Progenitor cell of endocrine pancreas (in vitro differentiated cells): ENCODE data around the gene RBM10. TPM values are rescaled to one million over a fixed set of nuclear protein-coding genes. Genes with fewer than 3 reads are reported as not detected.

ENCODE experiments used
- DNase-seq: peaks from one replicate; pipeline ENCODE4 v3.0.0; 2021; ENCODE audit warnings: low spot score; ENCODE audit not compliant: unreplicated experiment
- H3K27ac Mint-ChIP-seq: 2 replicates; pipeline ENCODE4 v1.8.0; 2021; ENCODE audit warnings: mild to moderate bottlenecking, moderate library complexity, mixed read lengths
- H3K27me3 Mint-ChIP-seq: 2 replicates; pipeline ENCODE4 v1.8.0; 2021; ENCODE audit warnings: mixed read lengths
- H3K36me3 Mint-ChIP-seq: 2 replicates; pipeline ENCODE4 v1.8.0; 2022; ENCODE audit warnings: mixed read lengths; ENCODE audit not compliant: insufficient read depth
- H3K4me1 Mint-ChIP-seq: 2 replicates; pipeline ENCODE4 v1.8.0; 2021; ENCODE audit warnings: low read depth, mixed read lengths
- H3K4me3 Mint-ChIP-seq: 2 replicates; pipeline ENCODE4 v1.8.0; 2021; ENCODE audit warnings: low read depth, mild to moderate bottlenecking, moderate library complexity, mixed read lengths
- H3K9me3 Mint-ChIP-seq: 2 replicates; pipeline ENCODE4 v1.8.0; 2021; ENCODE audit warnings: low read depth, mixed read lengths
- total RNA-seq: library from RNA; stranded (reverse); gene quantifications from 2 replicates; pipeline ENCODE4 v1.2.1, GENCODE V29; 2021
- TF ChIP-seq, protein P1 (sequence below): fragments of 200-600 bp; sonication (generic); IDR thresholded peaks from one replicate; pipeline ENCODE4 v1.5.0; 2021; ENCODE audit warnings: antibody characterized with exemption, mild to moderate bottlenecking; ENCODE audit not compliant: unreplicated experiment

Gene RBM10
- total RNA-seq, 1 donor from 2014 or later = 68.2 TPM

DNA sequence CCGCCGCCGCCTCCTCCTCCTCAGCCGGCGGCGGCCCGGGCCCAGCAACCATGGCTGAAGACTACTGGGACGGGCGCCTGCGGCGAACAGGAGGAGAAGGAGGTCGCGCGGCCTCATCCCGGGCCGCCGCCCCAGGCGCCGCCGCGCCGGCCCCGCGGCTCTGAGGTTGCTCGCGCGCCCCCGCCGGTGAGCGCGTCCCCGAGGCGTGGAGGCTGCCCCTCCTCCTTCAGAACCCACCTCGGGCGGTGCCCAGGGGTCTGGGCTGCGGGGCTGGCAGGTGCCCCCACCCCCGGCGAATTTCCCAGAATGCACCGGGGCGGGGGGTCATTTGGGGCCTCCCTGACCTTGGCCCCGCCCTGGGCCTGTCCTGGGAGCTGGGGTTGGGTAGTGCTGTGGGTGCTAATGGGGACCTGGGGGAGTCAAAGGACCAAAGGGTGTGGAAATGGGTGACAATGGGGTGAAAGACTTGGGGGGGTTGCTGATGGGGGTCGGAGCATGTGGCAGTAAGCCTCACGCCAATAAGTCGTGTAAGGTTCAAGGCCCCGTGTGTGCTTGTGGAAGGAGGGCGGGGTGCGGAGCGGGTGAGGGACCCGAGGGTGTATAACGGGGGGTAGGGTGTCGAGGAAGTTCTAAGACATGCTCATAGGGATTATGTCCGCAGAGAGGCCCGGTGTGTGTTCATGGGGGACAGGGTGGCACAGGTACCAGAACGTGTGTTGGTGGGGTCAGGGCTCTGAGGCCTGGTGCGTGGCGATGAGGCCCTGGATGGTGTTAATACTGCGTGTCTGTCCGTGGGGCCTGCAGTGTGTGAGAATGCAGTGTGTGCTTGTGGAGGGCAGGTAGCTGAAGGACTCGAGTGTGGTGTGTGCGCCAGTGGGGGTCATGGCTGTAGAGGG, 74.1 kb downstream of the RBM10 start:
- Mint-ChIP-seq H3K9me3 (no peaks in the 10 kb centered on the region), H3K4me1 (peaks cover 35% of the 10 kb centered on the region), H3K36me3 (peaks cover 25% of the 10 kb centered on the region), H3K4me3 (peak overlapping the region; percentile 97), H3K27ac (peak overlapping the region; percentile 96), H3K27me3 (no peaks in the 10 kb centered on the region)
- TF ChIP-seq, protein P1, sequence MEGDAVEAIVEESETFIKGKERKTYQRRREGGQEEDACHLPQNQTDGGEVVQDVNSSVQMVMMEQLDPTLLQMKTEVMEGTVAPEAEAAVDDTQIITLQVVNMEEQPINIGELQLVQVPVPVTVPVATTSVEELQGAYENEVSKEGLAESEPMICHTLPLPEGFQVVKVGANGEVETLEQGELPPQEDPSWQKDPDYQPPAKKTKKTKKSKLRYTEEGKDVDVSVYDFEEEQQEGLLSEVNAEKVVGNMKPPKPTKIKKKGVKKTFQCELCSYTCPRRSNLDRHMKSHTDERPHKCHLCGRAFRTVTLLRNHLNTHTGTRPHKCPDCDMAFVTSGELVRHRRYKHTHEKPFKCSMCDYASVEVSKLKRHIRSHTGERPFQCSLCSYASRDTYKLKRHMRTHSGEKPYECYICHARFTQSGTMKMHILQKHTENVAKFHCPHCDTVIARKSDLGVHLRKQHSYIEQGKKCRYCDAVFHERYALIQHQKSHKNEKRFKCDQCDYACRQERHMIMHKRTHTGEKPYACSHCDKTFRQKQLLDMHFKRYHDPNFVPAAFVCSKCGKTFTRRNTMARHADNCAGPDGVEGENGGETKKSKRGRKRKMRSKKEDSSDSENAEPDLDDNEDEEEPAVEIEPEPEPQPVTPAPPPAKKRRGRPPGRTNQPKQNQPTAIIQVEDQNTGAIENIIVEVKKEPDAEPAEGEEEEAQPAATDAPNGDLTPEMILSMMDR = no peak
- peak; percentile 59 for DNase-seq

DNA sequence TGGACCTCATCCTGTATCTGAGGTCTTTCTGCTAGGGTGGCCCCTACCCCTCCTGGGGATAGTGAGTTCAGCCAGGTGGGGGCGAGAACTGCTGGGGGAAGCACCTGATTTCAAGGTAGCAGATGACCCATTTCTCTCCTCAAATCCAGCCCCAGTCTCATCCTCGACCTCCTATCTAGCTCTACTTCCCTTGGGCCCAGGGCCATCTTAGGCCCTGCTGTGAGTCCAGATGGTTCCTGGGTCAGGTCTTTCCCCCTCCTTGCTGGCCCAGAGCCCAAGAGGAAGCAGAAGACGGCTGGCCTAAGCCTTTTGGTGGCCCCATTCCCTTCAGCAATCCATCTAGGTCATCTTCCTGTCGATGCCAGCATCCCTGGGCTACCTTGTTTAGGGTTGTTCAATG, 76.7 kb downstream of the RBM10 start:
- Mint-ChIP-seq H3K9me3 (no peaks in the 10 kb centered on the region), H3K36me3 (peaks cover 21% of the 10 kb centered on the region), H3K27me3 (no peaks in the 10 kb centered on the region), H3K4me1 (peaks cover 28% of the 10 kb centered on the region), H3K4me3 (no peak overlapping the region), H3K27ac (peak overlapping the region; percentile 54)
- TF ChIP-seq, protein P1 = no peak
- DNase-seq = no peak

DNA sequence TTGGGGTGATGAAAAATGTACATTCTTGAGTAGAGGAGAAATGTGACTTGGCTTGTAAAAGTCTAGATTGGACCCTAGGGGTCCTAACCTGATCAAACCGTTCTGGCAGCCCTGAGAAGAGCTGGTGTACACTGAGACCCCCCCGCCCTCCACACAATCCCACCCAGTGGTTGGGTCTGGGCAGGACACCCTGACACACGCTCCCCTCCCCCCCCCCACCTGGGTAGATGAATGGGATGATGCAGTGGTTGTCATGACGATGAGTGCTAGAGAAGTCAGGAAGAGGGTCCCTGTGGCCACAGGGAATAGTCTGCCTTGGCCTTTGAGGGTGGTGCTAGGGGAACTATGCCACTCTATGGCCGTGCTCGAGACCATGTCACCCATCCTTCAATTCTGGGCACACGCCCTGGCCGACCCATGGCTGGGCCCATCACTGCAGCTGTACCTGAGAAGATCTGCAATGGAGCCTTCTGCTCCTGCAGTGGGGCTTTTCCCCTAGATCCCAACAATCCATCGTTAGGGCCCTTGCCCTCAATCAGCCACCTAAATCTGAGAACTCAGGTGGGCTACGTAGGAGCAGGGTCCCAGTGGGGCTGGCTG, 77.8 kb downstream of the RBM10 start:
- H3K9me3 Mint-ChIP-seq = no peaks in the 10 kb centered on the region
- H3K27ac Mint-ChIP-seq = no peak overlapping the region
- no peaks in the 10 kb centered on the region for H3K27me3 Mint-ChIP-seq
- H3K4me1 Mint-ChIP-seq = peaks cover 20% of the 10 kb centered on the region
- peaks cover 23% of the 10 kb centered on the region for H3K36me3 Mint-ChIP-seq
- no peak overlapping the region for H3K4me3 Mint-ChIP-seq
- TF ChIP-seq, protein P1 = no peak
- DNase-seq = no peak

DNA sequence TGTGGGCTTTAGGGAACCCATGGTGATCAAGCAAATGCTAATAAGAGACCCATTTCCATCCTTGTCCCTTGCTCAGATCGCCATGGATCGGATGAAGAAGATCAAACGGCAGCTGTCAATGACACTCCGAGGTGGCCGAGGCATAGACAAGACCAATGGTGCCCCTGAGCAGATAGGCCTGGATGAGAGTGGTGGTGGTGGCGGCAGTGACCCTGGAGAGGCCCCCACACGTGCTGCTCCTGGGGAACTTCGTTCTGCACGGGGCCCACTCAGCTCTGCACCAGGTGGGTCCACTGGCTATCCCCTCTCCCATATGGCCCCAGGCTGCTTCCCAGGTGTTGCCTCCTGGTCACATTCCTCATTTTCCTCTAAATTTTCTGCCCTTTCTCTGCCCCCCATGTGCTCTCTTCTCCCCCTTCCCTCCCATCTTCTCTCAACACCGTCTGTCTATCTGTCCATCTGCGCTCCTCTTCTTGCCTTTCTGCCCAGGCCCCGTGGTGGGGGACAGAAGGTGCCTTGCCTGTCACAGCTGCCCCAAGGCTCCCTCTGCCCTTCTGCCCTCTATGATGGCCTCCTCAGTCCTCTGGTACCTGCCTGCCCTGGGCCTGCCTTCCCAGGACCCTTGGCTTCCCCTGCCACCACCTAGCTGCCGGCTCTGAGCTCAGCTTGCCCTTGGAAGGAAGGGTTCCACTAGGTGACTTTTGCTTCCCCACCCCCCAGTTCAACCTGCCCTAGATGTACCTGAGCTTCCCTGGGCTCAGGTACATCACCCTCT, 78.6 kb downstream of the RBM10 start:
- H3K4me1 Mint-ChIP-seq = peaks cover 20% of the 10 kb centered on the region
- H3K36me3 Mint-ChIP-seq = peaks cover 24% of the 10 kb centered on the region
- H3K27ac Mint-ChIP-seq = peak overlapping the region; percentile 77
- TF ChIP-seq, protein P1 = no peak
- no peak for DNase-seq
- no peaks in the 10 kb centered on the region for H3K27me3 Mint-ChIP-seq
- H3K4me3 Mint-ChIP-seq = no peak overlapping the region
- H3K9me3 Mint-ChIP-seq = no peaks in the 10 kb centered on the region

DNA sequence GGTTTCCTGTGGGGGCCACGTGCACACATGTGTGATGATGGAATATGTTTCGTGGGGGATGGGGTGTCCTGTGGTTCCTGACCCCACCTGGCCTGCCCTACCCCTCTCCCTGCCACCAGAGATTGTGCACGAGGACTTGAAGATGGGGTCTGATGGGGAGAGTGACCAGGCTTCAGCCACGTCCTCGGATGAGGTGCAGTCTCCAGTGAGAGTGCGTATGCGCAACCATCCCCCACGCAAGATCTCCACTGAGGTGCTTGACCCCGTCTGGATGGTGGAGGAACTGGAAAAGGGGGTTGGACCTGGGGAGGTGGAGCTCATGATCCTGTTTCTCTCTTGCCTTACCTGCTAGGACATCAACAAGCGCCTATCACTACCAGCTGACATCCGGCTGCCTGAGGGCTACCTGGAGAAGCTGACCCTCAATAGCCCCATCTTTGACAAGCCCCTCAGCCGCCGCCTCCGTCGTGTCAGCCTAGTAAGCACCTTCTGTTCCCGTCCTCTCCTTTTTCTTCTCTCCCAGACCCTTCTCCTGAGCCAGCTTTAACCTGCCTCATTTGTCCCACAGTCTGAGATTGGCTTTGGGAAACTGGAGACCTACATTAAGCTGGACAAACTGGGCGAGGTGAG, 79.4 kb downstream of the RBM10 start:
- peaks cover 17% of the 10 kb centered on the region for H3K4me1 Mint-ChIP-seq
- no peak overlapping the region for H3K27ac Mint-ChIP-seq
- H3K4me3 Mint-ChIP-seq = no peak overlapping the region
- TF ChIP-seq, protein P1 = no peak
- peaks cover 27% of the 10 kb centered on the region for H3K36me3 Mint-ChIP-seq
- no peak for DNase-seq
- no peaks in the 10 kb centered on the region for H3K27me3 Mint-ChIP-seq
- H3K9me3 Mint-ChIP-seq = no peaks in the 10 kb centered on the region
